Measurements from ENCODE around the gene TBC1D4.

DNA sequence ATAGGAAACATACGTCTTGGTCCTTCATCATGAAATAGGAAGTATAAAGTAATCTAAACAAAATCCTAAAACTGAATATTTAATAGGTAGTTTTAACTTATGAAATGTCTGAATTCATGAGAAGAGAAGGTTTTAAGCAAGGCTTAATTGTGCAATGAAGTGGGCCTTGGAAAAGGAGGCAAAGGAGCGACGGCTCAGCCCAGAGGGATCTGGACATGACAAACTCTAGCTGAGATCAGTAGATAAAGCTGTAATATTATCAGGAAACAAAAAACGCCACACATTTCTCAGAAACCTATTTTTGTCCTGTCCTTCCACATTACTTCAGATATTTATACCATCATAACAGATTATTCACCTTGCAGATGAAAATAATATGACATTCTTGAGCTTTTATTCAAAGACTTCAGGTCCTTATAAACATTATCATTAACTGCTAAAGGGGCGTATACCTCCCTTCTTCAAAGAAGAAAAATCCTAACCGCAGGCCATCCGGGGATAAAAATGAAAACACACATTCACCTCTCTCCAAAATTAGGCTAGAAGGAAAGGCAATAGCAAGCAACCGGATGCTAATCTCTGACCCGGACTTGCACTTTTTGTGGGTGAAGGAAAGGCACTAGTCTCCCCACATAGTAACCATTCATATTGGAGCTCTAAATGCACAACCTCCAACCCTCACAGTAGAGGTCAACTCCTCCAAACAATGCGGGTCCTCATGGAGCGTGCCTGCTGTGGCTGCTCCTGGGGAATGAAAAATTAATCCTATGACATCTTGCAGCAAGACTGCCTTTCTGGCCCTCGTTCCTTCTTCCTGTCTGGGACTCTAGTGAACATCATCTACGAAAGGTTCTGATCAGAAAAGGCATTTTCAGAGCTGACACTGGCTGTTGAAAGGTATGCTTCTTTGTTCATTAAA is 108.8 kb downstream of the TBC1D4 start:
- TF ChIP-seq TAF1 (IDR thresholded peaks at IDR 0.05; ENCODE audit: low read depth) (no peak), EP300 (conservative IDR thresholded peaks at IDR 0.05; ENCODE audit: poor library complexity, severe bottlenecking) (no peak), EZH2 (IDR thresholded peaks at IDR 0.05; ENCODE audit: borderline replicate concordance, insufficient read depth, low read length, poor library complexity, severe bottlenecking) (no peak), SMC3 (conservative IDR thresholded peaks at IDR 0.05; ENCODE audit: poor library complexity) (no peak)
- TF ChIP-seq, protein P1, sequence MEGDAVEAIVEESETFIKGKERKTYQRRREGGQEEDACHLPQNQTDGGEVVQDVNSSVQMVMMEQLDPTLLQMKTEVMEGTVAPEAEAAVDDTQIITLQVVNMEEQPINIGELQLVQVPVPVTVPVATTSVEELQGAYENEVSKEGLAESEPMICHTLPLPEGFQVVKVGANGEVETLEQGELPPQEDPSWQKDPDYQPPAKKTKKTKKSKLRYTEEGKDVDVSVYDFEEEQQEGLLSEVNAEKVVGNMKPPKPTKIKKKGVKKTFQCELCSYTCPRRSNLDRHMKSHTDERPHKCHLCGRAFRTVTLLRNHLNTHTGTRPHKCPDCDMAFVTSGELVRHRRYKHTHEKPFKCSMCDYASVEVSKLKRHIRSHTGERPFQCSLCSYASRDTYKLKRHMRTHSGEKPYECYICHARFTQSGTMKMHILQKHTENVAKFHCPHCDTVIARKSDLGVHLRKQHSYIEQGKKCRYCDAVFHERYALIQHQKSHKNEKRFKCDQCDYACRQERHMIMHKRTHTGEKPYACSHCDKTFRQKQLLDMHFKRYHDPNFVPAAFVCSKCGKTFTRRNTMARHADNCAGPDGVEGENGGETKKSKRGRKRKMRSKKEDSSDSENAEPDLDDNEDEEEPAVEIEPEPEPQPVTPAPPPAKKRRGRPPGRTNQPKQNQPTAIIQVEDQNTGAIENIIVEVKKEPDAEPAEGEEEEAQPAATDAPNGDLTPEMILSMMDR (IDR thresholded peaks at IDR 0.05; ENCODE audit: poor library complexity, severe bottlenecking) = no peak
- TF ChIP-seq, protein P2, sequence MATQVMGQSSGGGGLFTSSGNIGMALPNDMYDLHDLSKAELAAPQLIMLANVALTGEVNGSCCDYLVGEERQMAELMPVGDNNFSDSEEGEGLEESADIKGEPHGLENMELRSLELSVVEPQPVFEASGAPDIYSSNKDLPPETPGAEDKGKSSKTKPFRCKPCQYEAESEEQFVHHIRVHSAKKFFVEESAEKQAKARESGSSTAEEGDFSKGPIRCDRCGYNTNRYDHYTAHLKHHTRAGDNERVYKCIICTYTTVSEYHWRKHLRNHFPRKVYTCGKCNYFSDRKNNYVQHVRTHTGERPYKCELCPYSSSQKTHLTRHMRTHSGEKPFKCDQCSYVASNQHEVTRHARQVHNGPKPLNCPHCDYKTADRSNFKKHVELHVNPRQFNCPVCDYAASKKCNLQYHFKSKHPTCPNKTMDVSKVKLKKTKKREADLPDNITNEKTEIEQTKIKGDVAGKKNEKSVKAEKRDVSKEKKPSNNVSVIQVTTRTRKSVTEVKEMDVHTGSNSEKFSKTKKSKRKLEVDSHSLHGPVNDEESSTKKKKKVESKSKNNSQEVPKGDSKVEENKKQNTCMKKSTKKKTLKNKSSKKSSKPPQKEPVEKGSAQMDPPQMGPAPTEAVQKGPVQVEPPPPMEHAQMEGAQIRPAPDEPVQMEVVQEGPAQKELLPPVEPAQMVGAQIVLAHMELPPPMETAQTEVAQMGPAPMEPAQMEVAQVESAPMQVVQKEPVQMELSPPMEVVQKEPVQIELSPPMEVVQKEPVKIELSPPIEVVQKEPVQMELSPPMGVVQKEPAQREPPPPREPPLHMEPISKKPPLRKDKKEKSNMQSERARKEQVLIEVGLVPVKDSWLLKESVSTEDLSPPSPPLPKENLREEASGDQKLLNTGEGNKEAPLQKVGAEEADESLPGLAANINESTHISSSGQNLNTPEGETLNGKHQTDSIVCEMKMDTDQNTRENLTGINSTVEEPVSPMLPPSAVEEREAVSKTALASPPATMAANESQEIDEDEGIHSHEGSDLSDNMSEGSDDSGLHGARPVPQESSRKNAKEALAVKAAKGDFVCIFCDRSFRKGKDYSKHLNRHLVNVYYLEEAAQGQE (IDR thresholded peaks at IDR 0.05; ENCODE audit: borderline replicate concordance) = no peak
